ENCODE results near the gene GARRE1.

DNA sequence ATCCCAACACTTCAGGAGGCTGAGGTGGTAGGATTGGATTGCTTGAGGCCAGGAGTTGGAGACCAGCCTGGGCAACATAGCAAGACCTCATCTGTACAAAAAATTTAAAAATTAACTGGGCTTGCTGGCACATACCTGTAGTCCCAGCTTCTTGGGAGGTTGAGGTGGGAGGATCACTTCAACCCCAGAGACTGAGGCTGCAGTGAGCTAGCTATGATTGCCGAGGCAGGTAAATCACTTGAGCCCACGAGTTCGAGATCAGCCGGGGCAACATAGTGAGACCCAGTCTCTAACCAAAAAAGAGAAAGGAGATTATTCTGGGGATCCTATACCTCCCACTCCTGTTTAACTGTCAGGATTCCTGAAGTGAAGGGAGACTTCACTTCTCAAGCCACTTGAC, 16.4 kb upstream of the GARRE1 start:
- TF ChIP-seq, protein P1, sequence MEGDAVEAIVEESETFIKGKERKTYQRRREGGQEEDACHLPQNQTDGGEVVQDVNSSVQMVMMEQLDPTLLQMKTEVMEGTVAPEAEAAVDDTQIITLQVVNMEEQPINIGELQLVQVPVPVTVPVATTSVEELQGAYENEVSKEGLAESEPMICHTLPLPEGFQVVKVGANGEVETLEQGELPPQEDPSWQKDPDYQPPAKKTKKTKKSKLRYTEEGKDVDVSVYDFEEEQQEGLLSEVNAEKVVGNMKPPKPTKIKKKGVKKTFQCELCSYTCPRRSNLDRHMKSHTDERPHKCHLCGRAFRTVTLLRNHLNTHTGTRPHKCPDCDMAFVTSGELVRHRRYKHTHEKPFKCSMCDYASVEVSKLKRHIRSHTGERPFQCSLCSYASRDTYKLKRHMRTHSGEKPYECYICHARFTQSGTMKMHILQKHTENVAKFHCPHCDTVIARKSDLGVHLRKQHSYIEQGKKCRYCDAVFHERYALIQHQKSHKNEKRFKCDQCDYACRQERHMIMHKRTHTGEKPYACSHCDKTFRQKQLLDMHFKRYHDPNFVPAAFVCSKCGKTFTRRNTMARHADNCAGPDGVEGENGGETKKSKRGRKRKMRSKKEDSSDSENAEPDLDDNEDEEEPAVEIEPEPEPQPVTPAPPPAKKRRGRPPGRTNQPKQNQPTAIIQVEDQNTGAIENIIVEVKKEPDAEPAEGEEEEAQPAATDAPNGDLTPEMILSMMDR (IDR thresholded peaks at IDR 0.05), result no peak
- TF ChIP-seq POLR2AphosphoS5 (IDR thresholded peaks at IDR 0.05) (no peak), EP300 (IDR thresholded peaks at IDR 0.05) (no peak), POLR2A (IDR thresholded peaks at IDR 0.05) (no peak)

Measured in stomach (tissue), 4 donors.